Panc1 (cell line): ENCODE measurements around the gene WDR20. TPM values are rescaled to one million over a fixed set of nuclear protein-coding genes. Genes with fewer than 3 reads are reported as not detected.

Source experiments
- ATAC-seq: fragments of 200-7000 bp; cut with Tn5 transposase; 2 replicates; pipeline ENCODE4 v1.9.1; 2020; ENCODE audit warnings: mild to moderate bottlenecking, moderate library complexity
- BruUV-seq: library from RNA; stranded (reverse); fragments of 400-500 nt; replicated peaks from 2 replicates; lab custom pipeline; 2021; lab: Mats Ljungman, UMichigan
- CTCF ChIA-PET: fragments of 300-600 bp; sonication (Branson Sonifier 250); formaldehyde crosslinking; loops from one replicate; lab custom pipeline; 2022; ENCODE audit warnings: antibody characterized with exemption; lab: Charles Lee
- POLR2A ChIA-PET: fragments of 300-600 bp; sonication (Branson Sonifier 250); formaldehyde crosslinking; loops from one replicate; lab custom pipeline; 2022; ENCODE audit warnings: antibody characterized with exemption; lab: Charles Lee
- DNase-seq: peaks from one replicate; pipeline ENCODE4 v3.0.0-alpha.2; 2010; ENCODE audit warnings: low read depth, low spot score
- H3K27ac ChIP-seq: 2 replicates; pipeline ENCODE4 v1.5.1; 2011; ENCODE audit warnings: mild to moderate bottlenecking, low read length, inconsistent platforms
- H3K27me3 ChIP-seq: fragments of 200-500 bp; sonication (Bioruptor generic); 2 replicates; pipeline ENCODE4 v1.6.0; 2014; ENCODE audit warnings: low read length, inconsistent platforms; ENCODE audit not compliant: control insufficient read depth, insufficient read depth
- H3K36me3 ChIP-seq: fragments of 200-500 bp; sonication (Bioruptor generic); 2 replicates; pipeline ENCODE4 v1.5.1; 2014; ENCODE audit warnings: inconsistent platforms, mild to moderate bottlenecking, low read length, moderate library complexity; ENCODE audit not compliant: control insufficient read depth, insufficient read depth
- H3K4me1 ChIP-seq: 2 replicates; pipeline ENCODE4 v1.5.1; 2011; ENCODE audit warnings: inconsistent platforms, mild to moderate bottlenecking, low read length, moderate library complexity; ENCODE audit not compliant: control insufficient read depth, insufficient read depth
- H3K4me3 ChIP-seq, 2 experiments: 2 replicates each; pipeline ENCODE4 v1.5.1; 2011 to 2012; ENCODE audit warnings: low read depth in 2 of 2, low read length in 2 of 2, mild to moderate bottlenecking in 2 of 2, inconsistent platforms in 1 of 2, moderate library complexity in 1 of 2
- H3K9me3 ChIP-seq: fragments of 200-500 bp; sonication (Bioruptor generic); 2 replicates; pipeline ENCODE4 v1.5.1; 2014; ENCODE audit warnings: low read depth, mild to moderate bottlenecking, inconsistent platforms, low read length, moderate library complexity; ENCODE audit not compliant: control insufficient read depth, insufficient read depth
- CTCF ChIP-seq: fragments of 450-650 bp; IDR thresholded peaks from 2 replicates; pipeline ENCODE4 v1.5.1; 2017; ENCODE audit warnings: mild to moderate bottlenecking
- POLR2AphosphoS5 ChIP-seq: IDR thresholded peaks from 2 replicates; pipeline ENCODE4 v1.6.1; 2012; ENCODE audit warnings: mild to moderate bottlenecking, low read depth, low read length, moderate library complexity
- SIN3A ChIP-seq: IDR thresholded peaks from 2 replicates; pipeline ENCODE4 v1.6.1; 2012; ENCODE audit warnings: low read depth, mild to moderate bottlenecking, low read length, moderate library complexity, borderline replicate concordance; ENCODE audit not compliant: insufficient read depth
- TCF7L2 ChIP-seq: IDR thresholded peaks from 2 replicates; pipeline ENCODE4 v1.6.1; 2011; ENCODE audit warnings: mild to moderate bottlenecking, low read depth, low read length, inconsistent platforms
- in situ Hi-C: cut with HindIII; loops from 2 replicates; pipeline ENCODE4 v1.10.0; 2016; ENCODE audit warnings: low sequenced_read_pairs, low pct_unique_long_range_greater_than_20kb
- intact Hi-C: fragments of 100-400 bp; cut with micrococcal nuclease; formaldehyde crosslinking; loops from one replicate; pipeline ENCODE4 v1.10.0; 2022; ENCODE audit not compliant: unreplicated experiment
- total RNA-seq: library from RNA; stranded (reverse); gene quantifications from one replicate; pipeline ENCODE4 v1.2.1, GENCODE V29; 2021; ENCODE audit not compliant: unreplicated experiment
- TF ChIP-seq, protein P1 (sequence below), 2 experiments: IDR thresholded peaks; 2 replicates each; pipeline ENCODE4 v1.6.1; 2011 to 2012; ENCODE audit warnings: low read depth in 2 of 2, control low read depth in 1 of 2, low read length in 1 of 2, mild to moderate bottlenecking in 1 of 2, moderate library complexity in 1 of 2; ENCODE audit not compliant: insufficient read depth in 1 of 2

WDR20 gene
- total RNA-seq, 1 experiment from 2014 or later: 20.2 TPM

DNA sequence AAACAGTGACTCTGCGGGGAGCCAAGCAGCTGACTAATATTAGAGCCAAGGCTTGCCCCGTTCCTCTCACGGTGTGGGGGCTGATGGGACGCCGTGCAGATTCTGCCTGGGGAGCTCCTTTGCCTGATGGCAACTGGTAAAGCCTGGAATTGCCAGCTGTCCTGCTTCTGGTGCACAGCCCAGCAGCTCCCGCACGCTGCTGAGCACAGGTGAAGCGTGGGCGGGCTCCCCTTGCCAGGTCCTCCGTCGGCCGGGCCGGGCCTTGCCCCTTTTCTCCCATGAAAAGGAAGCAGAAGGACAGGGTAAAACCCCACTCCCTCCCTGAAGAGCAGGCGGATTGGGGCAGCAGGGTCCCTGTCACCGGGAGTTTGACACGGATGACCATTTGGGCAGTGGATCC is 79.0 kb downstream of the WDR20 start:
- intact Hi-C loops (no loop called here), in situ Hi-C loops (loop anchor here (25.0 kb wide), 1 partner anchor 94 kb away; the partner anchor contains the start of genes MOK and ZNF839)
- H3K36me3 ChIP-seq: no peaks in the 10 kb centered on the region; the same call in none of the 2 replicates
- ATAC-seq: no peak
- no peaks in the 10 kb centered on the region for H3K27me3 ChIP-seq
- no peak for DNase-seq
- no TSS peak for BruUV-seq
- H3K4me3 ChIP-seq: no peak overlapping the region
- TF ChIP-seq, protein P1, sequence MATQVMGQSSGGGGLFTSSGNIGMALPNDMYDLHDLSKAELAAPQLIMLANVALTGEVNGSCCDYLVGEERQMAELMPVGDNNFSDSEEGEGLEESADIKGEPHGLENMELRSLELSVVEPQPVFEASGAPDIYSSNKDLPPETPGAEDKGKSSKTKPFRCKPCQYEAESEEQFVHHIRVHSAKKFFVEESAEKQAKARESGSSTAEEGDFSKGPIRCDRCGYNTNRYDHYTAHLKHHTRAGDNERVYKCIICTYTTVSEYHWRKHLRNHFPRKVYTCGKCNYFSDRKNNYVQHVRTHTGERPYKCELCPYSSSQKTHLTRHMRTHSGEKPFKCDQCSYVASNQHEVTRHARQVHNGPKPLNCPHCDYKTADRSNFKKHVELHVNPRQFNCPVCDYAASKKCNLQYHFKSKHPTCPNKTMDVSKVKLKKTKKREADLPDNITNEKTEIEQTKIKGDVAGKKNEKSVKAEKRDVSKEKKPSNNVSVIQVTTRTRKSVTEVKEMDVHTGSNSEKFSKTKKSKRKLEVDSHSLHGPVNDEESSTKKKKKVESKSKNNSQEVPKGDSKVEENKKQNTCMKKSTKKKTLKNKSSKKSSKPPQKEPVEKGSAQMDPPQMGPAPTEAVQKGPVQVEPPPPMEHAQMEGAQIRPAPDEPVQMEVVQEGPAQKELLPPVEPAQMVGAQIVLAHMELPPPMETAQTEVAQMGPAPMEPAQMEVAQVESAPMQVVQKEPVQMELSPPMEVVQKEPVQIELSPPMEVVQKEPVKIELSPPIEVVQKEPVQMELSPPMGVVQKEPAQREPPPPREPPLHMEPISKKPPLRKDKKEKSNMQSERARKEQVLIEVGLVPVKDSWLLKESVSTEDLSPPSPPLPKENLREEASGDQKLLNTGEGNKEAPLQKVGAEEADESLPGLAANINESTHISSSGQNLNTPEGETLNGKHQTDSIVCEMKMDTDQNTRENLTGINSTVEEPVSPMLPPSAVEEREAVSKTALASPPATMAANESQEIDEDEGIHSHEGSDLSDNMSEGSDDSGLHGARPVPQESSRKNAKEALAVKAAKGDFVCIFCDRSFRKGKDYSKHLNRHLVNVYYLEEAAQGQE (IDR thresholded peaks at IDR 0.05; ENCODE audit: insufficient read depth in 1 of 2, low read depth in 2 of 2, low read length in 1 of 2): no peak
- no peak for TF ChIP-seq POLR2AphosphoS5
- no peak for TF ChIP-seq SIN3A
- no peak for TF ChIP-seq TCF7L2
- no peak for TF ChIP-seq CTCF
- ChIA-PET CTCF (no interaction called here), POLR2A (no interaction called here)
- no peak overlapping the region for H3K27ac ChIP-seq
- H3K4me1 ChIP-seq: no peaks in the 10 kb centered on the region
- H3K9me3 ChIP-seq: no peaks in the 10 kb centered on the region

- CTCF ChIA-PET: no interaction called here
- no peaks in the 10 kb centered on the region; the same call in 1 of the 2 replicates for H3K36me3 ChIP-seq
- in situ Hi-C loops: loop anchor here (25.0 kb wide), 1 partner anchor 93 kb away; the partner anchor contains the start of genes MOK and ZNF839
- H3K9me3 ChIP-seq: no peaks in the 10 kb centered on the region
- intact Hi-C loops: no loop called here
- POLR2A ChIA-PET: no interaction called here
- no peak overlapping the region for H3K27ac ChIP-seq
- ATAC-seq: no peak
- BruUV-seq: no TSS peak
- no peak for TF ChIP-seq POLR2AphosphoS5
- TF ChIP-seq CTCF: no peak
- no peak for TF ChIP-seq SIN3A
- TF ChIP-seq, protein P1 (IDR thresholded peaks at IDR 0.05; ENCODE audit: insufficient read depth in 1 of 2, low read depth in 2 of 2, low read length in 1 of 2): no peak
- TF ChIP-seq TCF7L2: no peak
- H3K27me3 ChIP-seq: no peaks in the 10 kb centered on the region
- no peak overlapping the region for H3K4me3 ChIP-seq
- no peak for DNase-seq
- no peaks in the 10 kb centered on the region for H3K4me1 ChIP-seq
Measured at GRCh38 chr14:102219316-102219715, 79.6 kb downstream of the WDR20 start.
